ENCODE measurements around the gene SP5. TPM values are rescaled to one million over a fixed set of nuclear protein-coding genes. Genes with fewer than 3 reads are reported as not detected.
A peak's percentile ranks its signal among the peaks of the same experiment; 100 is the strongest.

The SP5 gene
- total and polyA plus RNA-seq, 9 of the 15 experiments (the other 6 are each of a cell fraction or from before 2014, with no cell fraction given), result 0.03 to 1.7 (median 0.16) TPM; not detected in 1

DNA sequence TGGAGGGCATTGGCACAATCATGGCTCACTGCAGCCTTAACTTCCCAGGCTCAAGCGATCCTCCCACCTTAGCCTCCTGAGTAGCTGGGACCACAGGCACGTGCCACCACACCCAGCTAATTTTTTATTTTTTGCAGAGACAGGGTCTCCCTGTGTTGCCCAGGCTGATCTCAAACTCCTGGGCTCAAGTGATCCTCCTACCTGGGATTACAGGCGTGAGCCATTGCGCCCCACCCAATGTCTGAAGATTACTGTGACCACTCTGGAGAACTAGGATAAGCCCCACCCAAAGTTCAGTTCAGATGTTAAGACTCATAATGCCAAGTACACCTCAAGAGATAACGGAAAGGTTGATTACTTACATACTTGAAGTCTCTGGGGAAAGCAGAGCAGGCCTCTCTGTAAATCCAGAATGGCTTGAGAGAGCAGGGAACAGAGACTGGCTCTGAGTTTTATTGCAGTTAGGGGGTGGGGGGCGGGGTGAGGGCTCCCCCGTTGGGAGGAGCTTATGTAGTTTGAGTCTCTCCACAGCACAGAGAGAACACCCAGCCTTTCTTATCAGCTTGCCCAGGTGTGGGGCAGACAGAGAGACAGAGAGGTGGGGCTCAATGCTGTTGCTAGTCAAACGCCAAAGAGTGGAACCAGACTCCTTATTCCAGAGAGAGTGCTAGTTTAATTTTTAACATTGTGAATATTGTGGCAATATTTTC, 28.5 kb downstream of the SP5 start (continued):
- TF ChIP-seq, protein P1, sequence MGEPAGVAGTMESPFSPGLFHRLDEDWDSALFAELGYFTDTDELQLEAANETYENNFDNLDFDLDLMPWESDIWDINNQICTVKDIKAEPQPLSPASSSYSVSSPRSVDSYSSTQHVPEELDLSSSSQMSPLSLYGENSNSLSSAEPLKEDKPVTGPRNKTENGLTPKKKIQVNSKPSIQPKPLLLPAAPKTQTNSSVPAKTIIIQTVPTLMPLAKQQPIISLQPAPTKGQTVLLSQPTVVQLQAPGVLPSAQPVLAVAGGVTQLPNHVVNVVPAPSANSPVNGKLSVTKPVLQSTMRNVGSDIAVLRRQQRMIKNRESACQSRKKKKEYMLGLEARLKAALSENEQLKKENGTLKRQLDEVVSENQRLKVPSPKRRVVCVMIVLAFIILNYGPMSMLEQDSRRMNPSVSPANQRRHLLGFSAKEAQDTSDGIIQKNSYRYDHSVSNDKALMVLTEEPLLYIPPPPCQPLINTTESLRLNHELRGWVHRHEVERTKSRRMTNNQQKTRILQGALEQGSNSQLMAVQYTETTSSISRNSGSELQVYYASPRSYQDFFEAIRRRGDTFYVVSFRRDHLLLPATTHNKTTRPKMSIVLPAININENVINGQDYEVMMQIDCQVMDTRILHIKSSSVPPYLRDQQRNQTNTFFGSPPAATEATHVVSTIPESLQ (CRISPR knock-in tag; IDR thresholded peaks at IDR 0.05), result no peak
- TF ChIP-seq UBTF (IDR thresholded peaks at IDR 0.05; ENCODE audit: borderline replicate concordance in 1 of 2, low read depth in 2 of 2, low read length in 2 of 2) (no peak), TCFL5 (CRISPR knock-in tag; conservative IDR thresholded peaks at IDR 0.05) (no peak), NR2C1 (IDR thresholded peaks at IDR 0.05) (no peak), NR2C1 (tag; IDR thresholded peaks at IDR 0.05) (no peak), SNIP1 (IDR thresholded peaks at IDR 0.05; ENCODE audit: low read depth) (no peak), CBFA2T2 (conservative IDR thresholded peaks at IDR 0.05) (peak; percentile 89), XRCC3 (IDR thresholded peaks at IDR 0.05) (no peak), WHSC1 (IDR thresholded peaks at IDR 0.05; ENCODE audit: low read length) (no peak), PCBP1 (IDR thresholded peaks at IDR 0.05; ENCODE audit: low read depth, low read length, poor library complexity, severe bottlenecking) (no peak), HDGF (IDR thresholded peaks at IDR 0.05) (no peak; the same call in 1 of the 2 replicates), ZNF764 (CRISPR knock-in tag; IDR thresholded peaks at IDR 0.05; ENCODE audit: low read depth) (no peak), THAP7 (CRISPR knock-in tag; IDR thresholded peaks at IDR 0.05) (no peak), CXXC5 (CRISPR knock-in tag; IDR thresholded peaks at IDR 0.05) (0 out of 2 replicates have a peak, but pooled peaks have one; percentile 6), ETV1 (tag; conservative IDR thresholded peaks at IDR 0.05; ENCODE audit: low read depth) (no peak), SREBF1 (IDR thresholded peaks at IDR 0.05; ENCODE audit: borderline replicate concordance, low read depth, low read length) (no peak), ATF7 (IDR thresholded peaks at IDR 0.05) (peak; percentile 15), ELK3 (CRISPR knock-in tag; IDR thresholded peaks at IDR 0.05) (no peak), TGIF2 (CRISPR knock-in tag; IDR thresholded peaks at IDR 0.05) (no peak), TAL1 (IDR thresholded peaks at IDR 0.05) (peak; percentile 80), ZNF655 (CRISPR knock-in tag; IDR thresholded peaks at IDR 0.05) (no peak), KAT8 (IDR thresholded peaks at IDR 0.05; ENCODE audit: low read depth) (no peak), ZNF263 (CRISPR knock-in tag; IDR thresholded peaks at IDR 0.05; ENCODE audit: borderline replicate concordance) (no peak)
